ENCODE data around the gene PSMB5.

DNA sequence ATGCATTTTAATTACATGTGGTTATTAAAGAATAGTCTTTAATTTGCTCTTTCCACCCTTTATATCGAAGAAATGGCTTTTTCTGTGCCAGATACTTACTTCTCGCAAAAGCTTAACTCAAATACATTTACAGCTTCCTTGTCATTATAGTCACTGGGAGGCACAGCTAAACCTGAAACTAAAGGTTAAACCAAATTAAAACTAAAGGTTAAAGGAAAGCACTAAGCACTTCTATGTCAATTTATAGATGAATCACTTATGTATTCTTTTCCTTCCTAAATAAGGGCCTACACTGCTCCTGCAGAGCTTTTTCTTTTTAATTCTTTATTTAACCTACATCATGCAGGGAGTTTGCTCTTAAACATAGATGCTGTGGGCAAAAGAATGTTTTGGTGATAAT lies 33.8 kb downstream of the PSMB5 start:
- TF ChIP-seq, protein P1, sequence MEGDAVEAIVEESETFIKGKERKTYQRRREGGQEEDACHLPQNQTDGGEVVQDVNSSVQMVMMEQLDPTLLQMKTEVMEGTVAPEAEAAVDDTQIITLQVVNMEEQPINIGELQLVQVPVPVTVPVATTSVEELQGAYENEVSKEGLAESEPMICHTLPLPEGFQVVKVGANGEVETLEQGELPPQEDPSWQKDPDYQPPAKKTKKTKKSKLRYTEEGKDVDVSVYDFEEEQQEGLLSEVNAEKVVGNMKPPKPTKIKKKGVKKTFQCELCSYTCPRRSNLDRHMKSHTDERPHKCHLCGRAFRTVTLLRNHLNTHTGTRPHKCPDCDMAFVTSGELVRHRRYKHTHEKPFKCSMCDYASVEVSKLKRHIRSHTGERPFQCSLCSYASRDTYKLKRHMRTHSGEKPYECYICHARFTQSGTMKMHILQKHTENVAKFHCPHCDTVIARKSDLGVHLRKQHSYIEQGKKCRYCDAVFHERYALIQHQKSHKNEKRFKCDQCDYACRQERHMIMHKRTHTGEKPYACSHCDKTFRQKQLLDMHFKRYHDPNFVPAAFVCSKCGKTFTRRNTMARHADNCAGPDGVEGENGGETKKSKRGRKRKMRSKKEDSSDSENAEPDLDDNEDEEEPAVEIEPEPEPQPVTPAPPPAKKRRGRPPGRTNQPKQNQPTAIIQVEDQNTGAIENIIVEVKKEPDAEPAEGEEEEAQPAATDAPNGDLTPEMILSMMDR (IDR thresholded peaks at IDR 0.05), result no peak
- no peak for TF ChIP-seq E2F5 (CRISPR knock-in tag; IDR thresholded peaks at IDR 0.05)
- no peak for TF ChIP-seq NFE2L1 (CRISPR knock-in tag; IDR thresholded peaks at IDR 0.05)
- no peak for TF ChIP-seq FOXP1 (CRISPR knock-in tag; IDR thresholded peaks at IDR 0.05; ENCODE audit: borderline replicate concordance)
- no peak for TF ChIP-seq SP1 (CRISPR knock-in tag; conservative IDR thresholded peaks at IDR 0.05)
- TF ChIP-seq, protein P2, sequence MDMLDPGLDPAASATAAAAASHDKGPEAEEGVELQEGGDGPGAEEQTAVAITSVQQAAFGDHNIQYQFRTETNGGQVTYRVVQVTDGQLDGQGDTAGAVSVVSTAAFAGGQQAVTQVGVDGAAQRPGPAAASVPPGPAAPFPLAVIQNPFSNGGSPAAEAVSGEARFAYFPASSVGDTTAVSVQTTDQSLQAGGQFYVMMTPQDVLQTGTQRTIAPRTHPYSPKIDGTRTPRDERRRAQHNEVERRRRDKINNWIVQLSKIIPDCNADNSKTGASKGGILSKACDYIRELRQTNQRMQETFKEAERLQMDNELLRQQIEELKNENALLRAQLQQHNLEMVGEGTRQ (CRISPR knock-in tag; IDR thresholded peaks at IDR 0.05), result no peak
- TF ChIP-seq ZNF138 (CRISPR knock-in tag; conservative IDR thresholded peaks at IDR 0.05), result no peak
- TF ChIP-seq MAX (CRISPR knock-in tag; IDR thresholded peaks at IDR 0.05), result no peak
- no peak for TF ChIP-seq GABPB1 (CRISPR knock-in tag; IDR thresholded peaks at IDR 0.05)
